Activated T-helper 1 cell treated with anti-CD3 and anti-CD28 coated beads, Interleukin-2, amount 50 U/mL, for 16 hours (primary cell): ENCODE data around the gene KLHL11.

Experiments
- DNase-seq, 2 donors: peaks; one replicate each; pipeline ENCODE4 v3.0.0-alpha.2; 2020; ENCODE audit warnings: low read depth in 1 of 2, low spot score in 1 of 2

The KLHL11 gene

GRCh38 chr17:41864836-41865595 lies at the start of gene KLHL11:
TSS of gene KLHL11 (minus strand) at chr17:41865423. CDS start at chr17:41865370, 53 bp downstream.
- peak; percentile 78 to 84 for DNase-seq

GRCh38 chr17:41915020-41915419 lies 49.8 kb upstream of the KLHL11 start:
- DNase-seq = no peak

GRCh38 chr17:41914358-41914766 lies 49.1 kb upstream of the KLHL11 start:
- DNase-seq = no peak

- DNase-seq = no peak
Measured at GRCh38 chr17:41913798-41914197, 48.6 kb upstream of the KLHL11 start.

GRCh38 chr17:41912925-41913324 lies 47.7 kb upstream of the KLHL11 start:
- no peak for DNase-seq

GRCh38 chr17:41910701-41911391 lies 45.6 kb upstream of the KLHL11 start:
- DNase-seq = no peak

- DNase-seq = no peak
Measured at GRCh38 chr17:41909088-41909487, 43.9 kb upstream of the KLHL11 start.

- no peak for DNase-seq
Measured at GRCh38 chr17:41907633-41908539, 42.7 kb upstream of the KLHL11 start.

- no peak for DNase-seq
Measured at GRCh38 chr17:41907185-41907556, 41.9 kb upstream of the KLHL11 start.

GRCh38 chr17:41906465-41907184 lies 41.4 kb upstream of the KLHL11 start:
- no peak for DNase-seq

- no peak for DNase-seq
Measured at GRCh38 chr17:41905172-41905571, 39.9 kb upstream of the KLHL11 start.

GRCh38 chr17:41904242-41904841 lies 39.1 kb upstream of the KLHL11 start:
- no peak for DNase-seq

GRCh38 chr17:41901646-41902045 lies 36.4 kb upstream of the KLHL11 start:
- DNase-seq = no peak

- DNase-seq = no peak
Measured at GRCh38 chr17:41896726-41897125, 31.5 kb upstream of the KLHL11 start.

GRCh38 chr17:41895617-41896016 lies 30.4 kb upstream of the KLHL11 start:
- DNase-seq = no peak

- DNase-seq = no peak
Measured at GRCh38 chr17:41894791-41895331, 29.6 kb upstream of the KLHL11 start.

- no peak for DNase-seq
Measured at GRCh38 chr17:41893384-41893783, 28.2 kb upstream of the KLHL11 start.

- no peak for DNase-seq
Measured at GRCh38 chr17:41892021-41892376, 26.8 kb upstream of the KLHL11 start.

GRCh38 chr17:41891135-41892020 lies 26.2 kb upstream of the KLHL11 start:
- no peak for DNase-seq
